Nephron (organoid): ENCODE measurements around the gene FOXP3.

Experiments
- H3K27ac Mint-ChIP-seq, 3 experiments: 2 replicates each; pipeline ENCODE4 v1.8.0; 2020; ENCODE audit warnings: mixed read lengths in 3 of 3, mild to moderate bottlenecking in 2 of 3, moderate library complexity in 1 of 3
- H3K27me3 Mint-ChIP-seq: 2 replicates; pipeline ENCODE4 v1.8.0; 2021; ENCODE audit warnings: low read depth, mild to moderate bottlenecking, moderate library complexity, mixed read lengths
- H3K36me3 Mint-ChIP-seq: 2 replicates; pipeline ENCODE4 v1.8.0; 2020; ENCODE audit warnings: low read depth, mixed read lengths
- H3K4me1 Mint-ChIP-seq: 2 replicates; pipeline ENCODE4 v1.8.0; 2020; ENCODE audit warnings: mixed read lengths
- H3K4me3 Mint-ChIP-seq, 3 experiments: 2 replicates each; pipeline ENCODE4 v1.8.0; 2020; ENCODE audit warnings: mild to moderate bottlenecking in 3 of 3, mixed read lengths in 3 of 3, moderate library complexity in 2 of 3
- H3K9me3 Mint-ChIP-seq: 2 replicates; pipeline ENCODE4 v1.8.0; 2020; ENCODE audit warnings: mixed read lengths
- CTCF ChIP-seq, 3 experiments: fragments of 200-600 bp; sonication (generic); IDR thresholded peaks; one replicate each; pipeline ENCODE4 v1.5.0; 2021; ENCODE audit warnings: antibody characterized with exemption in 3 of 3; ENCODE audit not compliant: unreplicated experiment in 3 of 3

FOXP3 gene

GRCh38 chrX:49244207-49244606 lies 20.3 kb downstream of the FOXP3 start:
- TF ChIP-seq CTCF (IDR thresholded peaks at IDR 0.05; ENCODE audit: unreplicated experiment in 3 of 3): no peak
- H3K36me3 Mint-ChIP-seq: peaks cover 17% of the 10 kb centered on the region
- H3K27me3 Mint-ChIP-seq: no peaks in the 10 kb centered on the region
- H3K9me3 Mint-ChIP-seq: no peaks in the 10 kb centered on the region
- no peaks in the 10 kb centered on the region for H3K4me1 Mint-ChIP-seq
- H3K27ac Mint-ChIP-seq: no peak overlapping the region
- no peak overlapping the region for H3K4me3 Mint-ChIP-seq

- Mint-ChIP-seq H3K4me3 (no peak overlapping the region), H3K36me3 (peaks cover 17% of the 10 kb centered on the region), H3K27ac (no peak overlapping the region), H3K27me3 (no peaks in the 10 kb centered on the region), H3K9me3 (no peaks in the 10 kb centered on the region), H3K4me1 (no peaks in the 10 kb centered on the region)
- no peak for TF ChIP-seq CTCF (IDR thresholded peaks at IDR 0.05; ENCODE audit: unreplicated experiment in 3 of 3)
Measured at GRCh38 chrX:49243166-49243565, 21.3 kb downstream of the FOXP3 start.

GRCh38 chrX:49242545-49243066 lies 21.9 kb downstream of the FOXP3 start:
- H3K4me3 Mint-ChIP-seq: no peak overlapping the region
- H3K36me3 Mint-ChIP-seq: peaks cover 17% of the 10 kb centered on the region
- no peaks in the 10 kb centered on the region for H3K27me3 Mint-ChIP-seq
- H3K4me1 Mint-ChIP-seq: no peaks in the 10 kb centered on the region
- no peaks in the 10 kb centered on the region for H3K9me3 Mint-ChIP-seq
- no peak overlapping the region for H3K27ac Mint-ChIP-seq
- no peak for TF ChIP-seq CTCF (IDR thresholded peaks at IDR 0.05; ENCODE audit: unreplicated experiment in 3 of 3)

GRCh38 chrX:49238735-49239134 lies 25.8 kb downstream of the FOXP3 start:
- H3K27me3 Mint-ChIP-seq: no peaks in the 10 kb centered on the region
- peaks cover 6% of the 10 kb centered on the region for H3K4me1 Mint-ChIP-seq
- no peak for TF ChIP-seq CTCF (IDR thresholded peaks at IDR 0.05; ENCODE audit: unreplicated experiment in 3 of 3)
- H3K9me3 Mint-ChIP-seq: peaks cover 6% of the 10 kb centered on the region
- no peak overlapping the region for H3K4me3 Mint-ChIP-seq
- H3K27ac Mint-ChIP-seq: no peak overlapping the region
- peaks cover 18% of the 10 kb centered on the region for H3K36me3 Mint-ChIP-seq

GRCh38 chrX:49237060-49237459 lies 27.4 kb downstream of the FOXP3 start:
- peak overlapping the region; percentile 86 to 96 (median 93) for H3K4me3 Mint-ChIP-seq
- peaks cover 6% of the 10 kb centered on the region for H3K4me1 Mint-ChIP-seq
- no peaks in the 10 kb centered on the region for H3K27me3 Mint-ChIP-seq
- H3K36me3 Mint-ChIP-seq: peaks cover 14% of the 10 kb centered on the region
- no peak for TF ChIP-seq CTCF (IDR thresholded peaks at IDR 0.05; ENCODE audit: unreplicated experiment in 3 of 3)
- peak overlapping the region in 2 of 3 experiments; percentile 7 to 91 for H3K27ac Mint-ChIP-seq
- H3K9me3 Mint-ChIP-seq: peaks cover 12% of the 10 kb centered on the region

GRCh38 chrX:49233887-49234555 lies 30.5 kb downstream of the FOXP3 start:
- Mint-ChIP-seq H3K4me1 (peaks cover 6% of the 10 kb centered on the region), H3K36me3 (peaks cover 4% of the 10 kb centered on the region), H3K9me3 (peaks cover 16% of the 10 kb centered on the region), H3K4me3 (no peak overlapping the region), H3K27me3 (peaks cover 3% of the 10 kb centered on the region), H3K27ac (no peak overlapping the region)
- TF ChIP-seq CTCF (IDR thresholded peaks at IDR 0.05; ENCODE audit: unreplicated experiment in 3 of 3): no peak
